Inferior parietal cortex (tissue), 1 donor: ENCODE measurements around the gene TAAR9.
A peak's percentile ranks its signal among the peaks of the same experiment; 100 is the strongest.

Source experiments
- DNase-seq: peaks from one replicate; pipeline ENCODE4 v3.0.0-alpha.2; 2016; ENCODE audit errors: extremely low spot score

TAAR9 gene, protein sequence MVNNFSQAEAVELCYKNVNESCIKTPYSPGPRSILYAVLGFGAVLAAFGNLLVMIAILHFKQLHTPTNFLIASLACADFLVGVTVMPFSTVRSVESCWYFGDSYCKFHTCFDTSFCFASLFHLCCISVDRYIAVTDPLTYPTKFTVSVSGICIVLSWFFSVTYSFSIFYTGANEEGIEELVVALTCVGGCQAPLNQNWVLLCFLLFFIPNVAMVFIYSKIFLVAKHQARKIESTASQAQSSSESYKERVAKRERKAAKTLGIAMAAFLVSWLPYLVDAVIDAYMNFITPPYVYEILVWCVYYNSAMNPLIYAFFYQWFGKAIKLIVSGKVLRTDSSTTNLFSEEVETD

DNA sequence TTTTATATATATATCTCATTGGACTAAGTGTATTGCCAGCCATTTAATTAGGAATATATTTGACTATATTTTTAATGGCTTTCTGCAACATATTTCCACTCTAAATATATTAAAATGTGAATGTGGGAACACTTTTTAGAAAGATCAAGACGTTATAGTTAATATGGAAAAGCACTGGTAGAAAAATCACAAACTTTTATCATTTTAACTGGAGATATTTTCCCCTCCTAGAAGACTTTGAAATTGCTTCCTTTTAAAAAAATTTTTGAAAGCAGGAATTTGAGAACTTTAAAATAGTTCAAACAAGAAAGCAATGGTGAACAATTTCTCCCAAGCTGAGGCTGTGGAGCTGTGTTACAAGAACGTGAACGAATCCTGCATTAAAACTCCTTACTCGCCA lies at the start of gene TAAR9:
Gene TAAR9, plus strand, starts transcription at position 301 of the 400 bp plus-strand sequence. Its CDS starts 13 bp downstream, at position 314.
- DNase-seq, result no peak

DNA sequence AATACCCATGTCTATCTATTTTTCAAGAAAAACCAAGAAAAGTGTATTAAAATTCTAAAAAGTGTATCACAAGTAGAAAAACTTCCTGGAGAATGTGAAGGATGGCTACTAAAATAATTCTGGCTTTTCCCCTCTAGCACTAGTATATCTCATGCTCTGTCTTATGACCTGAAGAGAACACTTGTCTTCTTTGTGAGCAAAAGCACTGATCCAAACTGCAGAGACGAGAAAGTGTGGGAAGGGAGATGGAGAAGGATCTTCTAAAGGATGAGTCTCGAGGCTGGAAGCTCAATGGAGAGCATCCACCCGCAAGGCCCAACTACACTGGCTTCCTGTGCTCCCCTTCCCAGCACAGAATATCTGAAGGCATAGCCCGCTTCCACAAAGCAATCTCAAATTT lies 48.7 kb upstream of the TAAR9 start:
- DNase-seq, result no peak

DNA sequence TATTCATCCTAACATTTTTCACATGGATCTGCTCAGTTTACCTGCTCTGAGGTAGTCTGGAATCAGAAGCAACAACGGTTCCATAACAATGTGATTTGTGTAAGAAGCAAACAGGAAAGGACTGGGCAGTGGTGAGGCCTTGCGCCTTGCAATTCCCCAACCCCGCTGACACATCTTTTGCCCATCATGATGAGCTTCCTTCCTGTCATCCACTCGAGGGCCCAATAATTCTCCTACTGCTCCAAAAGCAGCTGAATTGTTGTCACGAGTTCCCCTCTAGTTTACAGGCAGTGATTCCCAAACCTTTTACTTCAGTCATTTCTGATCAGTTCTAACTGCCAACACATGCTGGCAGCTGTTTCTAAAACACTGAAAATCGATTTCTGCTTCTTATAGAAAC lies 48.1 kb upstream of the TAAR9 start:
- no peak for DNase-seq

DNA sequence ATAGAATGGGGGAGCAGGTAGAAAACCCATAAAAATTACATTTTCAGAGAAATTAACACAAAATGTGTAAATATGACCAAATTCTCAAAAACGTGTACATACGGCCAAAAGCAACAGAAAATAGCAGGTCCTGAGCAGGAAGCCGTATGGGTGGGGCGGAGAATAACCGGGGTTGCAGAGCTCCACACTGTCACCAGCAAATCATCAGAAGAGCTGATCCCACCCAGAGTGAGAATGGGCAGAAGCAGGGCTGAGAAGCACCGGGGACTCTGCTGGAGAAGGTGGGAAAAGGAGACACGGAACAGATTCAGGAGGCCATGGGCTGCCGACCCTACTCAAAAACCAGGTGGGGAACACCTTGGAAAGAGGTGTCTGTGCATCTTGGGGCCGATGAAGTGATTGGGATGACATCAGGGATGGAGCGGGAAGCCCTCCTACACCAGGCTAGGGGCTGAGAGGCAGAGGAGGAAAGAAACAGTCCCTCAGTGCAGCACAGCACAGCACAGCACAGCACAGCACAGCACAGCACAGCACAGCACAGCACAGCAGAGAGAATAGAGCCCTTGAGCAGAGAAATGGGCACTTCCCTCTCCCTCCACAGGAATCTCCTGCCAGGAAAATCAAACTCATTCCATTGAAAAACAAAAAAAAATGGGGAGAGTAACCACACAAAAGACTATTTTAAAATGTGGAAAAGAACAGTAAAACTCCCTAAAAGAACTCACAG lies 47.4 kb upstream of the TAAR9 start:
- DNase-seq, result no peak

DNA sequence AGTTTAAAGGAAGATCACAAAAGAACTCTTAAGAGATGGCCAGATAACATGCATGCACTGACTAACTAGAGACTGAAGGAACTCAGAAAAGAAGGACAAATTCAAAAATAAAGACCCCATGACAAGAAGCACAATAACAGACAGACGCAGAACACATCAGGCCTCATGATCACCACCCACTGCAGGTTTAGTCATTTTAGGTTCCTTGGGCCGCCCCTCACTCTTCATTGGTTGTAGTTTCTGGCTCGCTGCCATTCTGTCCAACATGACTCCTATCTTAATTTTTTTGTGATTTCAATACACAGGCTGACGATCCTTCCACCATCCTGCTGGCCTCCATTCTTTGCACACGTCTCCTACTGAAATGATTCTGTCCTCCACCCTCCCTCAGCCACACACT lies 46.8 kb upstream of the TAAR9 start:
- DNase-seq, result no peak

DNA sequence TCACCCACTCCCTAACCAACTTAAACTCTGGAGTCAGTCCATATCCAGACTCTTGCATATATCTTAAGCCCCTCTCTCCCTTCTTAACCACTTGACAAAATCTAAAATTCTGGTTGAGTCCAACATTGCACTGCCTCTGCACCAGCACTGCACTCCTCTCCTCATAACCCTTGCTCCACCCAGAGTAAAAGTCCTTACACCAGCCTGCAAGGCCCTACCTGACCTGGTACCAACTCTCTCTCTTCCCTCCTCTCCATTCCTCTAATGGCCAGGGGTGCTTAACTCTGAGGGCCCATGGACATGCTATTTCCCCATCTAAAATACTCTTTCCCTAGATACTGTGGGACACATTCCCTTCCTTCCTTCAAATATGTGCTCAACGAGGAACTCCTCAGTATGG lies 46.2 kb upstream of the TAAR9 start:
- no peak for DNase-seq

DNA sequence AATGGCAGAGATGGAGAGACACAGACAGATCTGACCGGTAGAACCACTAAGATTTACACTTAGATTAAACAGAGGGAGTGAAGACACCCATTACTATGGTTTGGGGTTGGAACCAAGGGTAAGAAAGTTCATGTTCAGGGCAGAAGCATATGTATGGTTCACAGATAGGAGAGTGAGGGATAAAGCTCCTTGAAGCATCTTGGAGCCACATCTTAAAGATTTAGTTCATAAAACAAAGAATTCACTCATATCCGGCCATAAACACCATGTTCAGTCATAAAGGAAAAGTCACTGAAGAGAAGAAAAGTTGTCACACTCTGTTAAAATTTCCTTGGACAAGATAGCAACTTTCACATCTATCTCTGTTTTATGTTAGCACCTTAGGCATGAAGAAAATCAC lies 43.1 kb upstream of the TAAR9 start:
- no peak for DNase-seq

DNA sequence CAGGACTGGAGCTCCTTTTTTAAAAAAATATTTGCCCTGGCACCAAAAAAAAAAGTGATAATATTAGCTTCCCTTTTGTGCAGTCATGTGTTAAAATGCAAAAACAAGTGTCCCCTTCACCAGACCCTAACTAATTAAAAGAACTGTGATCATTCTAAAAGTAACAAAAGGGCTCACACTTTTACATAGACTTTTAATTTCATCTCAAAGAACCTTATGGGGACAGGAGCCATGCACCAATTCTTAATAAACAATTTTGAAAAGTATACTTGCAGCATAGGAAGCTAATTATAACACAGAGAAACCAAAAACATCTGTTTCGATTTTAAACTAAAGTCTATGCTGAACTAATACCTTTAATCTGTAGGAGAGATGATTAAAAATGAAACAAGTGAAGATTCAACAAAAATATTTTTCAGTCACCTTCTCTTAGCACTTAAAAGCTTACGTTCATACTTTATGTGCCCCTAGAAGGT lies 42.4 kb upstream of the TAAR9 start:
- no peak for DNase-seq

DNA sequence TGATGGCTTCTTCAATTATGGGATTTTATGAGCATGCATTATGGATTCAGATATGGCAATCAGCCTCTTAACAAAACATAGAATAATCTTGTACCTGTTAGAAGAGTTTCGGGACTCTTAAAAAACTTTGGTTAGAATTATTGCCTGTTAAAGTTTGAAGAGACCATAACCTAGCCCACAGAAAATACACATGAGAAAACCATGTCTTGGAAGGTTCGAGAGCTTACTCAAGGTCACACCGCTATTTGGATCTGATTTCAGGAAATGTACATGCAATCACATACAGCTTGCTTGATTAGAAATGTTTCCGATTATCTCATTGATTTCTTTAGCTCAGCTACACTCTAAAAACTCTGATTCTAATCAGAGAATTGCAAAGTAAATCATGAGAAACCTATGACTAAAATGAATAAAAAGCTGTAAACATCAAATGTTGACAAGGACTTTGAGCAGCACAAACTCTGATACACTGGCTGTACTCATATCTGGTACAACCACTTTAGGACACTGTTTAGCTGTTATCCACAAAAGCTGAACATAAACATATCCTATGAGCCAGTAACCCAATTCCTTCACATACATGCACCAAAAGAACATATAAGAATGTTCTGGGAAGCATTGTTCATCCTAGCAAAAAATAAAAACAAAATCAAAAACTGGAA lies 41.4 kb upstream of the TAAR9 start:
- no peak for DNase-seq

DNA sequence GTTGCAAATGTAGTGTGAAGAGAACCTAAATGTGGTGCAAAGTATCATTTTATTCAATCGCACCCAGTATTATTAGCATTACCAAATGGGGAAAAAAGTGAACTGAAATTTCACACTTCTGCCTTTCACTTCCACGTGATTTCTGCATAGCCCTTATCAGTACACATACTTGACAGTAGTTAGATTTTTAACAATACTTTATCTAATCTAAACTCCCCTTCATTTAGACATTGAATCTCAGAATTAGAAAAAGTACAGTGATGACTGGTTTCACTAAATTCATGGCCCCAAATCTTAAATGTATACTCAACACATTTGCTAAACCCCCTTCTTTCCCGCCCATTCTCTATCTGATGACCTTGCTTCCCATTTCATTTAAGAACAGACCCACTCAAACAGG lies 39.4 kb upstream of the TAAR9 start:
- no peak for DNase-seq

DNA sequence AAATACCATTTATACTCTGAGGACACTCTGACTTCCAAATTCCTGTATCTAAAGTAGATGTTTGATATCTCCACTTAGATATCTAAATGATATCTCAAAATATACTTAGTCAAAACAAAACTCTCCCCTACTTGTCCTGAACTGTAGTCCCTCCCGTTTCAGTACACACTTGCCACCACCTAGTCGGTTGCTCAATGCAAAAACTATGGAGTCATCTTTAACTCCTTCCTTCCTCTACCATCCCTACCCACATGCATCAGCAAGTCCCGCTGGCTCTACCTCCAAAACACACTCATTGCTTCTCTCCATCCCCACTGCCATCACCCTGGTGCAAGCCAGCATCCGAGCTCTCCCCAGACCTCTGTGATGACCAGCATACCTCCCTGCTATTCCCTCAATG lies 38.3 kb upstream of the TAAR9 start:
- DNase-seq, result no peak

DNA sequence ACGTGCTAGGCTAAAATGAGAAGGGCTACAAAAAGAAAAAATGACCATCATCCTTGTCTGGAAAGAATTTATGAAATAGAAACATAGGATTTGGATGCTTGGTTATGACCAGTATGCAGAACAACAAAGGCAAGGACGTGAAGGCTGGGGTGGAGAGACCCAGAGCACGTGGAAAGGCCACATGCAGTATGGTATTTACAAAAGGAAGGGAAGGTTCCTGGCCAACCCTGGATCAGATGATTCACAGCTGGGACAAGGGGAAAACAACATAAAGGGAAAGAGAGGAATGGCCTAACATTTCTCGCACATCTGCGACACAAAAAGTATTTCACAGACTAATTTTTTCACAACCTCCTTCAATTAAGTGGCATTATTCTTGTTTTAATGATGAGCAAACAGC lies 33.3 kb upstream of the TAAR9 start:
- no peak for DNase-seq

DNA sequence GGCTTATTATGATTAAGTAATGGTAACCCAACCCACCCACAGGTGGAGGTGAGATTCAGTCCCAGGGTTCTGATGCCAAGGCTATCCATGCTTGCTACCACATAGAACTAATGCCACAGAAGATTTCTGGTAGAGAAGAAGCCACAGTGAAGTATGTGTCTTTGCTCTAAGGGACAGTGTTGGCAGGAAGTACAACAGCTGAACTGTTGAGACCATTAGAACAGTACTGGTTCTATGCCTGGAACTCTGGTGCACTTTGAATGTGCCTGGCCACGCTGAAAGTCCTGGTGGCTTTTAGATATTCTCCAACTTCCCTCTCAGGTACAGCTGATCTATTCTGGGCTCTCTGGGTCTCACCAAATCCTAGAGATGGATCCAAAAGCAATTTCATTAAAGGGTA lies 32.9 kb upstream of the TAAR9 start:
- no peak for DNase-seq

DNA sequence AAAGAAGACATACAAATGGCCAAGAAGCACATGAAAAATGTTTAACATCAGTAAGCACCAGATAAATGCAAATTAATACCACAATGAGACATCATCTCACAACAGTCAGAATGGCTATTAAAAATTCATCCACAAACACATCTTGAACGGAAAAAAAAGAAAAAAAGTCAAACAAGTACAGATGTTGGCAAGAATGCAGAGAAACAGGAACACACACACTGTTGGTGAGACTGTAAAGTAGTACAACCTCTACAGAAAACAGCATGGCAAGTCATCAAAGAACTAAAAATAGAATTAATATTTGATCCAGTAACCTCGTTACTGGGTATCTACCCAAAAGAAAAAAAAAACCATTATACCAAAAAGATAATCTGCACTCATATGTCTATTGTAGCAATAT lies 31.6 kb upstream of the TAAR9 start:
- no peak for DNase-seq

DNA sequence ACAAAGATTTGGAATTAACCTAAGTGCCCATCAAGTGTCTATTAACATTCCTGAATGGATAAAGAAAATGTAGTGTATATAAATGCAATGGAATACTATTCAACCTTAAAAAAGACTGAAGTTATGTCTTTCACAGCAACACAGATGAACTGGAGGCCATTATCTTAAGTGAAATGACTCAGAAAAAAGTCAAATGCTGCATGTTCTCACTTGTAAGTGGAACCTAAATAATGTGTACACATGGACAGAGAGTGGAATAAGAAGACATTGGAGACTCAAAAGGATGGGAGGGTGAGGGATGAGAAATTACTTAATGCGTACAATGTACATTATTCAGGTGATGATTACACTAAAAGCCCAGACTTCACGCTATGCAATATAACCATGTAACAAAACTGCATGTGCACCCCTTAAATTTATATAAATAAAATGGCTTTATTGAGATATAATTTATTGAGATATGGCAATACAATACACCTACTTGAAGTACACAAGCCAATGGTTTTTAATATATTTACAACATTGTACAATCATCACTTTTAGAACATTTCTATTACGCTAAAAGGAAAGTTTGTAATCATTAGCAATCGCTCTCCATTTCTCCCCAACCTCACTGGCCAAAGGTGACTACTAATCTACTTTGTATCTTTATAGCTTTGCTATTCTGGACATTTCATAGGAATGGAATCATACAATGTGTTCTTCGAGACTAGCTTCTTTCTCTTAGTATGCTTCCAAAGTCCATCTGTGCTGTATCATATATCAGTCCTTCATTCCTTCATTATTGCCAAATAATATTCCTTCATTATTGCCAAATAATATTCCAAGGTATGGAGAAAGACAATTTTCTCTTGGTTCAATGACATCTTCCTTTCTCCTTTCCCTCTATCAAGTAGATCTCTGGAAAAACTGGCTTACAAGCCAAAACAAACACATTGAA lies 30.9 kb upstream of the TAAR9 start:
- DNase-seq, result no peak

DNA sequence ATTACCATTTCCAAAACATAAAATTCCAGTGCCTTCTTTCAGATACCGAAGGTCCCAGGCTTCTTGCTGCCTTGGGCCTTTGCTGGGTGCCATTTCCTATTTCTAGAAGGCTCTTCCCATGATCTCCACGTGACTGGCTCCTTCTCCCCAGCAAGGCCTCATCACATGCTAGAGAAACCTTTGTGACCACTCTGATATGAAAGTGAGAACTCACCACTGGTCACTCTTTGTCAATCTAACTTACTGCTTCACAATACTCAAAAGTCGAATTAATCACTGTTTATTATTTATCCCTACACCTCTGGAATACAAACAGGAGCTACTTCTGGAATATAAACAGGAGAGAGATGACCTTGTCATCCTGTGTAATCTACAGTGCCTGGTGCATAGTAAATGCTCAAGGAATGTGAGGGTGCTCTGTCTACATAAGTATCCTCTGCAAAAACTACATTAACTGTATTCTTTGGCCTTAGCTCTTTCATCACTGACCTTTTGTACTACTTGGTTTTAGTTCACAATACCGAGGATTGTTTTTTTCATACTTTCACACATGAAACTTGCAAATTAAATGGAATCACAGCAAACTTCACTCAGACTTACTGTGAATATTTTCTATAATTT lies 26.8 kb upstream of the TAAR9 start:
- DNase-seq, result no peak

DNA sequence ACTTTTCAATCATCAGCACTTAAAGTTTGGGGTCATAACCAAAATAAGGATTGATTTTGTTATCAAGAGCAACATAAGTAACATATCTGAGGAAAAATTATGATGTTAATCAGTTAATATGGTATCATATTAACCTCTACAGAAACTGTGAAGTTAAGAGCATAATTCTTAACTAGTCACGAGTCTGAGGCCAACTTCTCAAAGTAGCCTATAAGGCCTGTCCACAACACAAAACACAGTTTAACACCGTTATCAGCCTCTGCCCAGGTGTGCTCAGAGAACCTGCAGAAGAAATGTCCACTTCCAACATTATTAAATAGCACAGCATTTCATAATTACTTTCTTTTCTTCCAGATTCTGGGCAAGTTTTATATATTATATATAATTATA lies 26.3 kb upstream of the TAAR9 start:
- no peak for DNase-seq

DNA sequence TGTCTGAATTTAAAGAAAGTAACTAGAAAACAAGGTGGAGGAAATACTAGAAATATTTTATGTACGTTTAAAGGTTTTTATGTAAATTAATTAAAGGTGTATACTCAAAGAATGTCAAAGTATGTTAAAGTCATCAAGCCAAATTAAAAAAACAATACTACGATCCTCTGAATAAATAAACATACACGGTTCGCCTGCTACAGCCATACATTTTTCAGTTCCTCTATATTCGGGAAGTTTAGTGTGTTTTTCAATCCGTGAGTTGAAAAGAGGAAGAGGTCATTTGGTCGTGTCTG lies 25.8 kb upstream of the TAAR9 start:
- DNase-seq, result no peak

DNA sequence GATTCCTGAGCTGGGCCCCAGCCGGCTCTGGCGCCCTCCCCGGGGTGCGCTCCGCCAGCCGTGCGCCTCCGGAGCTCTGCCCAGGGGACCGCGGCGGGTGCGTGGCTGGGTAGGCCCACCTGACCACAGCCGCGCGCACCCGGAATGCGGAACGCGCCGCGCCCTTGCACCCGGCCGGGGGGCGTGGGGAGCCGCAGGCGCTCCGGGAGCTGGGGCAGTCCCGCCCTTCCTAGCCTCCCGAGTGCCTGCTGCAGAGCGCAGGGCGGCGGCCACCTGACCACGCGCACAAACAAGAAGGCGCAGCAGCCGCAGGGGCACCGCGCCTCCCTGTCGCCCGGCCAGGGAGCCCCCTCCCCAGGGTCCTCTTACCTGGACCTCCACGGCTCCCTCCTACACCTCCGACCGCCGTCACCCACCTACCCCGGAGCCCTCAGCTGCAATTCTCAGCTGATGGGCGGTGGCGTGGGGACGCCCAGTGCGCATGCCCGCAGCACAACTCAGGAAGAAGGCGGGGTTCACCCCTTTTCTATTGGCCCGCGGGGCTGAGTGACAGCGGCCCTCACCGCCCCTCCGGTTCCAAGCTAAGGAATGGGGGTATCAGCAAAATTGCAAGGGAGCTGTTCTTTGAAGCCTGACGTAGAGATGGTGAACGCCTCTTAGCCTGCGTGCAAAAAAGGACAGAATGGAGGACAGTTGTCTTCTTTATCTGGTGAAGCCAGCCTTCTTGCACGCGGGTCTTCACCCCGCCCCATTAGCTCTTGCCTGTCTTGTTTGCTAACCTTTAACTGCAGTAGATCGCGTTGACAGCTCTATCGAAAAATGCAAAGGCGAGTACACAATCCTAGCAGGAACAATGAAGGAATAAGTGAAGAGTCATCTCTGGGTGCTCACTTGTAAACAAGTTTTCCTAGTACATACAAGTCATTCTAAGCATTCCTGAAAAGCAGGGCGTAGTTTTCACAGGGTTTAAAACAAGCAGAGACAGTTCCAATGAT lies 25.1 kb upstream of the TAAR9 start, which contains the start of gene STX7:
Gene STX7, minus strand, starts transcription at position 479 of the 995 bp plus-strand sequence. CDS start 9,586 bp downstream, outside the sequence.
- DNase-seq, result peak; percentile 96
